CD8-positive, alpha-beta memory T cell (primary cell): Measurements from ENCODE around the gene GOLGB1. TPM values are rescaled to one million over a fixed set of nuclear protein-coding genes. Genes with fewer than 3 reads are reported as not detected.

Experiments
- CTCF ChIA-PET: fragments of 350-600 bp; sonication (Branson Sonifier 250); formaldehyde crosslinking; loops from one replicate; lab custom pipeline; 2021; ENCODE audit warnings: antibody characterized with exemption; lab: Charles Lee
- POLR2A ChIA-PET: fragments of 350-600 bp; sonication (Branson Sonifier 250); formaldehyde crosslinking; loops from one replicate; lab custom pipeline; 2021; ENCODE audit warnings: antibody characterized with exemption; lab: Charles Lee
- DNase-seq, 5 donors: peaks; one replicate each; pipeline versions ENCODE4 v3.0.0 to v3.0.0-alpha.2; 2020 to 2022; ENCODE audit warnings: mixed read lengths in 1 of 5
- H3K27ac ChIP-seq: one replicate; pipeline ENCODE4 v1.7.0; 2013; ENCODE audit warnings: low read depth, mild to moderate bottlenecking, low read length, moderate library complexity
- H3K27me3 ChIP-seq: 2 replicates; pipeline ENCODE4 v1.7.0; 2013; ENCODE audit warnings: low read length, mild to moderate bottlenecking; ENCODE audit not compliant: insufficient read depth, poor library complexity, severe bottlenecking
- H3K36me3 ChIP-seq: 2 replicates; pipeline ENCODE4 v1.7.0; 2013; ENCODE audit warnings: mild to moderate bottlenecking, low read length, moderate library complexity; ENCODE audit not compliant: insufficient read depth
- H3K4me1 ChIP-seq: 2 replicates; pipeline ENCODE4 v1.7.0; 2013; ENCODE audit warnings: mild to moderate bottlenecking, low read length, moderate library complexity; ENCODE audit not compliant: insufficient read depth
- H3K4me3 ChIP-seq: 2 replicates; pipeline ENCODE4 v1.7.0; 2013; ENCODE audit warnings: mild to moderate bottlenecking, low read length
- H3K9me3 ChIP-seq: 2 replicates; pipeline ENCODE4 v1.7.0; 2013; ENCODE audit warnings: mild to moderate bottlenecking, low read length
- H3K27ac Mint-ChIP-seq, 8 donors: one replicate each; pipeline ENCODE4 v1.8.0; 2020 to 2021; ENCODE audit warnings: mixed read lengths in 8 of 8, mild to moderate bottlenecking in 6 of 8, inconsistent platforms in 3 of 8, moderate library complexity in 3 of 8
- H3K27me3 Mint-ChIP-seq, 2 donors: one replicate each; pipeline ENCODE4 v1.8.0; 2020 to 2021; ENCODE audit warnings: mixed read lengths in 2 of 2, mild to moderate bottlenecking in 1 of 2, moderate library complexity in 1 of 2
- H3K36me3 Mint-ChIP-seq, 3 donors: one replicate each; pipeline ENCODE4 v1.8.0; 2020 to 2021; ENCODE audit warnings: mixed read lengths in 3 of 3, inconsistent platforms in 1 of 3, mild to moderate bottlenecking in 1 of 3
- H3K4me1 Mint-ChIP-seq, 3 donors: one replicate each; pipeline ENCODE4 v1.8.0; 2020 to 2021; ENCODE audit warnings: mixed read lengths in 3 of 3, inconsistent platforms in 1 of 3, mild to moderate bottlenecking in 1 of 3
- H3K4me3 Mint-ChIP-seq, 7 donors: one replicate each; pipeline ENCODE4 v1.8.0; 2020 to 2021; ENCODE audit warnings: mixed read lengths in 7 of 7, mild to moderate bottlenecking in 6 of 7, moderate library complexity in 4 of 7, inconsistent platforms in 2 of 7
- H3K9me3 Mint-ChIP-seq, 5 donors: one replicate each; pipeline ENCODE4 v1.8.0; 2020 to 2022; ENCODE audit warnings: mixed read lengths in 5 of 5, mild to moderate bottlenecking in 3 of 5, moderate library complexity in 2 of 5, inconsistent platforms in 1 of 5
- polyA plus RNA-seq: library from polyadenylated mRNA; unstranded; fragments of 300-500 nt; fragmentation: Illumina TruSeq; gene quantifications from one replicate; pipeline ENCODE4 v1.2.3, GENCODE V29; 2021
- total RNA-seq, 2 experiments: library from RNA; stranded (reverse); gene quantifications; one replicate each; pipeline ENCODE4 v1.2.3, GENCODE V29; 2021

Gene GOLGB1
- total and polyA plus RNA-seq, 3 experiments from 2014 or later: 16.0 to 20.6 (median 17.3) TPM

DNA sequence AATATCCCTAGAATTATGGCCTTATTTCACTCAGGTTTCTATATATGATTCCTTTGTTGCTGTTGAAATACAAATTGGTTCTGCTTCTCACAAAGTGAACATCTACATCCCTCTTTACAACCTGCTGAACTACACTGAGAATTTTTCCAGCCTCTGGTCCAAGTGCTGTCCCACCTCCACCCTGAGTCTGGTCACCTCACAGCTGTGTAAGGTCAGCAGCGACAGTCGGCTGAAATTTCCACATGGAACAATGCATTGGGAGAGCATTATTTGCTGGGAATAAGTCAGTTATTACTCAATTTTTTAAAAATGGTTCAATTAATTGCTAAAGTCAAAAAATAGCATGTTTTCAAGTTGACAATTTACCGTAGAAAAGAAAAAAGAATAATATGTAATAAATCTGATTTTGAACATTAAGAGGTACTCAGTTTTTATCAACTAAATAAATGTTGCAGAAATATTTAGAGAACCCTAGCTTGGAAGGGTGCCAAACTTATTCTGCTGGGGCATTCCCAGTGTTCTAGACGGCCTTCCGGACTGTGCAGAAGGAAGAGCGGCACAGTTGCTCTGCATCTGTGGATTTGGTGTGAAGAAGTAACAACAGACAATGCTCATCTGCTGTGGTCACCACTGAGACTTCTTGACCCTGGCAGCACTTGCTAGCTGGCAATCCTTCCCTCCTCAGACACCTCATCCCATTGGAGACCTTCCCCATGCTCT is 90.7 kb downstream of the GOLGB1 start:
- DNase-seq: no peak
- Mint-ChIP-seq H3K27ac (peak overlapping the region; percentile 94 to 100 (median 99)), H3K27me3 (no peaks in the 10 kb centered on the region), H3K4me1 (peaks cover 71 to 77% (median 74%) of the 10 kb centered on the region in 3 donors), H3K36me3 (peaks cover 15 to 73% (median 31%) of the 10 kb centered on the region in 3 donors), H3K4me3 (peak overlapping the region; percentile 91 to 99 (median 96)), H3K9me3 (no peaks in the 10 kb centered on the region)
- CTCF ChIA-PET: no interaction called here
- H3K27ac ChIP-seq: peak overlapping the region; percentile 21
- peak overlapping the region; percentile 74 for H3K4me3 ChIP-seq
- no peaks in the 10 kb centered on the region for H3K9me3 ChIP-seq
- POLR2A ChIA-PET: interaction anchor here (0.5 kb wide), 1 partner anchor 1134 kb away, joined by 3 read pairs; no protein-coding TSS in a partner anchor
- H3K27me3 ChIP-seq: no peaks in the 10 kb centered on the region
- peaks cover 55% of the 10 kb centered on the region for H3K4me1 ChIP-seq
- peaks cover 25% of the 10 kb centered on the region for H3K36me3 ChIP-seq

DNA sequence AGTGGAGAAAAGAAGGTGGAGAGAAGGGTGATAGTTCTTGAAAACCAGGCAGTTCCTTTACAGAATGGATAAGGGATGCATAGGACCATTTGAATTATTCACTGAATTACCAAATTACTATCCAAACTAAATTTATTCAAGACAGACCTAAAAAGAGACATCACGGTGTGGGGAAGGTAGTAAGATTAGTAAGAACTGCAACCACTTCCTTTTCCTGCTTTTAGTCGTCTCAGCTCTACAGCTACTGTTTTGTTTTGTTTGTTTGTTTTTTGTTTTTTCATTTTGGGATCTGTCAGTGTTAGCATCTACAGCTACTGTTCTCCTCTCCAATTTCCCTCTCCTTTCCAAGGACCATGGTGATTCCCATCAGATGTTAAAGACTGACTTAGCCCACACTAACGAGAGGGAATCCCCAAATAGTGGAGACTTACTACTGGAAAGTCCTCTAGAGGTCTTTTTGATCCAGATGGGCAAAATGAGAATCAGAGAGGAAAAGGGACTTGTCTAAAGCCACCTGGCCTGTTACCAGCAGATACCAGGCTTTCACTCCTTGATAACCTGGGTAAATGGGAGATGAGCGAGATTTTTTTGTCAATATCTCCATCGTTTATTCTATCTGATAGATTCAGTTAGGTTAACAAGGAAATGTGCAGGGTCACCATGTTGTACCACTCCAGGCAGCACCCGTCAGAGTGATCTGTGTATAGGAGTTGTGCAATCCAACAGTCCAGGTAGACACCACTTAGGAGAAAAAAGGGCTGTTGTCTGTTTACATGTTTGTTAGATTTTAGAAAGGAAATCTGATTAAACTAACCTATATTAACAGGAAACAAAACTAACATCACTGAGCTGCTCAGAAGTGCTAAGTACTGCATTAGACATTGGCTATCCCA is 94.8 kb downstream of the GOLGB1 start:
- H3K27me3 ChIP-seq: no peaks in the 10 kb centered on the region
- peaks cover 79% of the 10 kb centered on the region for H3K4me1 ChIP-seq
- no peaks in the 10 kb centered on the region for H3K9me3 Mint-ChIP-seq
- peaks cover 84 to 93% (median 90%) of the 10 kb centered on the region in 3 donors for H3K4me1 Mint-ChIP-seq
- H3K36me3 Mint-ChIP-seq: peaks cover 24 to 90% (median 35%) of the 10 kb centered on the region in 3 donors
- CTCF ChIA-PET: interaction anchor here (0.6 kb wide), 1 partner anchor 22 kb away, joined by 3 read pairs; no protein-coding TSS in a partner anchor
- peak overlapping the region; percentile 8 to 77 (median 70) for H3K4me3 Mint-ChIP-seq
- H3K27ac ChIP-seq: no peak overlapping the region
- H3K27ac Mint-ChIP-seq: peak overlapping the region; percentile 80 to 96 (median 90)
- POLR2A ChIA-PET: interaction anchor here (0.8 kb wide), 1 partner anchor 94 kb away, joined by 4 read pairs; no protein-coding TSS in a partner anchor
- H3K36me3 ChIP-seq: peaks cover 32% of the 10 kb centered on the region
- DNase-seq: no peak
- no peaks in the 10 kb centered on the region for H3K9me3 ChIP-seq
- H3K27me3 Mint-ChIP-seq: no peaks in the 10 kb centered on the region
- H3K4me3 ChIP-seq: no peak overlapping the region

DNA sequence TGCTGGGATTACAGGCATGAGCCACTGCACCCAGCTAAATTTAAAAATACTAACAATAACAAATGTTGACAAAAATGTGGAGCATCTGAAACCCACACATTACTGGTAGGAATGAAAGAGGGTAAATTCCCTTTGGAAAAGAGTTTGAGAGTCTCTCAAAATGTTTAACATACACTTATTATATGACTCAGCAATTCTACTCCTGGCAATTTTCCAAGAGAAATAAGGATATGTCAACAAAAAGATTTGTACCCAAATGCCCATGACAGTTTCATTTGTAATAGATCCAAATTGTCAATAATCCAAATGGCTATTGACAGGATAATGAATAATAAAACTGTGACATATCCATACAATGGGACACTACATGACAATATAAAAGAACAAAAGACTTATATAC is 97.9 kb downstream of the GOLGB1 start:
- H3K27me3 Mint-ChIP-seq: no peaks in the 10 kb centered on the region
- peaks cover 69 to 84% (median 83%) of the 10 kb centered on the region in 3 donors for H3K4me1 Mint-ChIP-seq
- Histone ChIP-seq H3K4me1 (peaks cover 61% of the 10 kb centered on the region), H3K36me3 (peaks cover 26% of the 10 kb centered on the region), H3K9me3 (no peaks in the 10 kb centered on the region), H3K27ac (no peak overlapping the region), H3K27me3 (no peaks in the 10 kb centered on the region), H3K4me3 (no peak overlapping the region)
- ChIA-PET POLR2A (no interaction called here), CTCF (no interaction called here)
- no peak for DNase-seq
- H3K9me3 Mint-ChIP-seq: no peaks in the 10 kb centered on the region
- H3K36me3 Mint-ChIP-seq: peaks cover 17 to 87% (median 27%) of the 10 kb centered on the region in 3 donors
- H3K4me3 Mint-ChIP-seq: peak overlapping the region in 5 of 7 donors; percentile 3 to 53 (median 32)
- peak overlapping the region in 4 of 8 donors; percentile 33 to 82 (median 52) for H3K27ac Mint-ChIP-seq

DNA sequence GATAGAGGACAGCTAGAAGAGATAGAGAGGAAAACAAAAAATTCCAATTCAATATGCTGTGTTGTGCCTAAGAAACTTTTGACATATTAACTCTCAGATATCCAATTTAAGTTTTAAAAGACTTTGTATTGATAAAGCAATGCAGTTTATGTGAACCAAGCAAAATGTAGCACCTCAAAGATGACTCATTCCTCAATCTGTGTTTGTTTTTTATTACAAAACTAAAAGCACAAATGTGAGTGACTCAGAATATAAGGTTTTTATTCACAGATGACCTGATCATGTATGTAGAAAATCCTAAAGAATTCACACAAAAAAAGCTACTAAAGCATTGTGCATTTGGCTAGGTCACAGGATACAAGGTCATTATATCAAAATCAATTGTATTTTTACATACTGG is 99.9 kb downstream of the GOLGB1 start:
- CTCF ChIA-PET: no interaction called here
- H3K9me3 Mint-ChIP-seq: no peaks in the 10 kb centered on the region
- H3K4me1 Mint-ChIP-seq: peaks cover 55 to 76% (median 68%) of the 10 kb centered on the region in 3 donors
- POLR2A ChIA-PET: no interaction called here
- Histone ChIP-seq H3K36me3 (peaks cover 27% of the 10 kb centered on the region), H3K27ac (no peak overlapping the region), H3K9me3 (no peaks in the 10 kb centered on the region), H3K27me3 (no peaks in the 10 kb centered on the region), H3K4me3 (no peak overlapping the region), H3K4me1 (peaks cover 56% of the 10 kb centered on the region)
- H3K27ac Mint-ChIP-seq: peak overlapping the region in 4 of 8 donors; percentile 17 to 60 (median 26)
- H3K4me3 Mint-ChIP-seq: peak overlapping the region in 1 of 7 donors; percentile 12
- H3K36me3 Mint-ChIP-seq: peaks cover 12 to 79% (median 23%) of the 10 kb centered on the region in 3 donors
- no peak for DNase-seq
- no peaks in the 10 kb centered on the region for H3K27me3 Mint-ChIP-seq

DNA sequence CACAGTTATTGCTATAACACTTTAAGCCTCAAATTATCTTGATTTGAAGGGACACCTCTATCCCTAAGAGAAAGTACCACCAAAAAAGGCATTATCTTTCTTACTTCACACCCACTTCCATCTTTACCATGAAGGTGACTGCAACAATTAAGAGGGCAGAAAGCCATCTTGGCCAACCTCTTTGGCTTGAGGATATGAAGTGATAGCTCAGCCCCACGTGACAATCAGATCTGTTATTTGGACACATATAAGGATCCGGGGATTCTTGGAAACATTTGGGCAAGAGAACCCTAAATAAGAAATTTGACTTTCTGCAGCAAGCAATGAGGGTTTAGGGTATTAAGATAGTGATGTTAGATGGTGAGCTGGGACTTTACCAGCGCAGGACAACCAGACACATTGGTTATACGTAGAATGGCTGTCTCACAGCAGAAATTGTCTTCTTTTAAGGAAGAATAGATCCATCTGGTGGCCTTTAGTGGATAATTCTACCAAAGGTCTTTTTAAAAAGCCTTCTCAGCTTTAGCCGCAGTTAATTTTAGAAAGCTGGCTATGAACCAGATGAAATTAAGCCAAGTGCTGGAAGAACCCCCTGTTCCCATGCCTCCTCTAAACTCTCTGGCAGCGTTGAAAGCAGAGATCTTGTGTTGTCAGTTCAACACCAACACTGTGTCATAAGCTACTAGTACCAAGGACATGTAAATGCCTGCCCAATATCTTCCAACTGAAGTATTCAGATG is 101.2 kb downstream of the GOLGB1 start:
- Histone ChIP-seq H3K4me1 (peaks cover 44% of the 10 kb centered on the region), H3K4me3 (no peak overlapping the region), H3K27me3 (no peaks in the 10 kb centered on the region), H3K27ac (no peak overlapping the region), H3K36me3 (peaks cover 39% of the 10 kb centered on the region), H3K9me3 (no peaks in the 10 kb centered on the region)
- DNase-seq: no peak
- Mint-ChIP-seq H3K36me3 (peaks cover 12 to 82% (median 31%) of the 10 kb centered on the region in 3 donors), H3K4me1 (peaks cover 44 to 63% (median 59%) of the 10 kb centered on the region in 3 donors), H3K27ac (peak overlapping the region in 3 of 8 donors; percentile 17 to 29 (median 17)), H3K27me3 (no peaks in the 10 kb centered on the region), H3K4me3 (no peak overlapping the region), H3K9me3 (no peaks in the 10 kb centered on the region)
- ChIA-PET CTCF (interaction anchor here (1.1 kb wide), 1 partner anchor 12 kb away, joined by 3 read pairs; the partner anchor contains the start of gene HCLS1), POLR2A (no interaction called here)

DNA sequence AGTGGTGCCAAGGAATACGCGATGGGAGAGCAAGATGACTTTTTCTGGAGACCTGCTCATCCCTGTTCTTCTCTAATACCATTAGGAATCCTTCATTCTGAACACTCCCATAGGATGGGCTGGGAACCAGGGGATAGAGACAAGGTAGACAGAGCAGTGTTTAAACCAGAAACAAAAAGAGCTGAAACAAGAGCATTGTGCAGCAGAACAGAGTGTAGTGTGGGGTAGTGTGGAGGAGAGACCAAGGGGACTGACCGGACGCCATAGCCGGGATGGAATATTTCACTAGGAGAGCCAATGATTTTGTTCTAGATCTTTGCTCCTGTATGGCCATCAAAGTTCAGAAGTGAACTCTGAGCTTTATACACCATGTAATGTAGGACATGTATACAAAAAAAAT is 104.5 kb downstream of the GOLGB1 start:
- Mint-ChIP-seq H3K27ac (peak overlapping the region in 2 of 8 donors; percentile 5 to 69), H3K9me3 (no peaks in the 10 kb centered on the region), H3K4me1 (peaks cover 30 to 45% (median 44%) of the 10 kb centered on the region in 3 donors), H3K36me3 (peaks cover 13 to 82% (median 38%) of the 10 kb centered on the region in 3 donors), H3K4me3 (no peak overlapping the region), H3K27me3 (no peaks in the 10 kb centered on the region)
- Histone ChIP-seq H3K36me3 (peaks cover 46% of the 10 kb centered on the region), H3K27me3 (no peaks in the 10 kb centered on the region), H3K4me1 (peaks cover 12% of the 10 kb centered on the region), H3K27ac (no peak overlapping the region), H3K4me3 (no peak overlapping the region), H3K9me3 (no peaks in the 10 kb centered on the region)
- ChIA-PET POLR2A (no interaction called here), CTCF (no interaction called here)
- DNase-seq: no peak

DNA sequence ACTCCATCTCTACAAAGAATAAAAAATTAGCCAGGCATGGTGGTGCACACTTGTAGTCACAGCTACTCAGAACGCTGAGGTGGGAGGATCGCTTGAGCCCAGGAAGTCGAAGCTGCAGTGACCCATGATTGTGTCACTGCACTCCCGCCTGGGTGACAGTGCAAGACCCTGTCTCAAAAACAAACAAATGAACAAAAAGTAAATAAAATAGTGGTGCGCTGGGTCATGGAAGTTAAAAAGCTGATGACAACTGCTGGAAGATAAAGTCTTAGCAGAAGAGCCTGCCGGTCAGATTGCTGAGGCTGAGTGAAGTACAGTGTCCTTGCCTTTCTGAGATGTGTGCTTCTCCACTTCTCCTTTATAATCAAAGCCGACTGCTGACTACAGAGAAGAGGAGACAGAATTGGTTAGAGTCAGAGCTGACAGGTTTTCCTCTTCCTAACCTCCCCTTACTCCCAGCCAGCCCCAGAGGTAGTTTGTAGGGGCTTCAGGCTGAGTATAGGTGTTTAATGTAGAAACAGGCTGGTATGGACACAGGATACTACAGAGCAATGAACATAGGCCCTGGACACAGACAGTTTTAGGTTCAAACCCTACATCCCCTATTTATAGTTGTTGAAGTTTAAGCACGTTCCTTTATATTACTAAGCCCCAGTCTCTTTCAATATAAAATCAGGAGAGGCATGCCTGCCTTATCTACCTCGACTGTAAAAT is 106.8 kb downstream of the GOLGB1 start:
- Mint-ChIP-seq H3K4me3 (no peak overlapping the region), H3K9me3 (no peaks in the 10 kb centered on the region), H3K27me3 (no peaks in the 10 kb centered on the region), H3K4me1 (peaks cover 23 to 32% (median 25%) of the 10 kb centered on the region in 3 donors), H3K27ac (peak overlapping the region in 3 of 8 donors; percentile 1 to 64 (median 43)), H3K36me3 (peaks cover 11 to 84% (median 42%) of the 10 kb centered on the region in 3 donors)
- H3K4me3 ChIP-seq: no peak overlapping the region
- DNase-seq: no peak
- no peaks in the 10 kb centered on the region for H3K27me3 ChIP-seq
- no peaks in the 10 kb centered on the region for H3K4me1 ChIP-seq
- ChIA-PET CTCF (no interaction called here), POLR2A (interaction anchor here (0.7 kb wide), 1 partner anchor 107 kb away, joined by 5 read pairs; no protein-coding TSS in a partner anchor)
- peaks cover 55% of the 10 kb centered on the region for H3K36me3 ChIP-seq
- H3K9me3 ChIP-seq: no peaks in the 10 kb centered on the region
- H3K27ac ChIP-seq: no peak overlapping the region
